ENCODE data around the gene SNAPC1.

SNAPC1 gene

GRCh38 chr14:61836807-61837206 lies 74.6 kb downstream of the SNAPC1 start:
- no peak overlapping the region for H3K4me3 ChIP-seq (ENCODE audit: low read depth, low read length)
- TF ChIP-seq CTCF (IDR thresholded peaks at IDR 0.05; ENCODE audit: borderline replicate concordance, insufficient read depth, low read depth, low read length), result no peak

- peak; percentile 88 for TF ChIP-seq CTCF (IDR thresholded peaks at IDR 0.05; ENCODE audit: borderline replicate concordance, insufficient read depth, low read depth, low read length)
- H3K4me3 ChIP-seq (ENCODE audit: low read depth, low read length), result no peak overlapping the region
Observed at GRCh38 chr14:61837336-61838229, 75.4 kb downstream of the SNAPC1 start.

- no peak overlapping the region for H3K4me3 ChIP-seq (ENCODE audit: low read depth, low read length)
- no peak for TF ChIP-seq CTCF (IDR thresholded peaks at IDR 0.05; ENCODE audit: borderline replicate concordance, insufficient read depth, low read depth, low read length)
Observed at GRCh38 chr14:61838661-61839245, 76.5 kb downstream of the SNAPC1 start.

- TF ChIP-seq CTCF (IDR thresholded peaks at IDR 0.05; ENCODE audit: borderline replicate concordance, insufficient read depth, low read depth, low read length), result no peak
- no peak overlapping the region for H3K4me3 ChIP-seq (ENCODE audit: low read depth, low read length)
Observed at GRCh38 chr14:61839507-61839906, 77.3 kb downstream of the SNAPC1 start.

- no peak overlapping the region for H3K4me3 ChIP-seq (ENCODE audit: low read depth, low read length)
- TF ChIP-seq CTCF (IDR thresholded peaks at IDR 0.05; ENCODE audit: borderline replicate concordance, insufficient read depth, low read depth, low read length), result no peak
Observed at GRCh38 chr14:61841145-61841544, 78.9 kb downstream of the SNAPC1 start.
